Neural crest cell (in vitro differentiated cells): ENCODE measurements around the gene NFKBIE. TPM values are rescaled to one million over a fixed set of nuclear protein-coding genes. Genes with fewer than 3 reads are reported as not detected.
A peak's percentile ranks its signal among the peaks of the same experiment; 100 is the strongest.

Experiments used
- DNase-seq: peaks from one replicate; pipeline ENCODE4 v3.0.0; 2021; ENCODE audit warnings: low read depth, mixed read lengths, low spot score
- H3K27ac Mint-ChIP-seq: one replicate; pipeline ENCODE4 v1.8.0; 2021; ENCODE audit warnings: mild to moderate bottlenecking, mixed read lengths; ENCODE audit not compliant: unreplicated experiment
- H3K27me3 Mint-ChIP-seq: 2 replicates; pipeline ENCODE4 v1.8.0; 2021; ENCODE audit warnings: low read depth, mild to moderate bottlenecking, mixed read lengths
- H3K36me3 Mint-ChIP-seq: 2 replicates; pipeline ENCODE4 v1.8.0; 2021; ENCODE audit warnings: low read depth, mild to moderate bottlenecking, mixed read lengths
- H3K4me1 Mint-ChIP-seq: 2 replicates; pipeline ENCODE4 v1.8.0; 2021; ENCODE audit warnings: mixed read lengths
- H3K4me3 Mint-ChIP-seq: one replicate; pipeline ENCODE4 v1.8.0; 2021; ENCODE audit warnings: mild to moderate bottlenecking, mixed read lengths
- H3K9me3 Mint-ChIP-seq: 2 replicates; pipeline ENCODE4 v1.8.0; 2021; ENCODE audit warnings: mixed read lengths
- CTCF ChIP-seq: fragments of 200-600 bp; sonication (generic); conservative IDR thresholded peaks from 2 replicates; pipeline ENCODE4 v1.5.0; 2021; ENCODE audit warnings: antibody characterized with exemption, mild to moderate bottlenecking
- total RNA-seq: library from RNA; stranded (reverse); gene quantifications from 2 replicates; pipeline ENCODE4 v1.2.1, GENCODE V29; 2021

NFKBIE gene
- total RNA-seq, 1 donor from 2014 or later: 20.2 TPM

GRCh38 chr6:44261581-44261980 lies 3.8 kb downstream of the NFKBIE start:
- Mint-ChIP-seq H3K4me3 (peak overlapping the region; percentile 96), H3K36me3 (peaks cover 4% of the 10 kb centered on the region), H3K27me3 (peaks cover 7% of the 10 kb centered on the region), H3K9me3 (no peaks in the 10 kb centered on the region), H3K27ac (no peak overlapping the region), H3K4me1 (peaks cover 48% of the 10 kb centered on the region)
- TF ChIP-seq CTCF: no peak
- no peak for DNase-seq

GRCh38 chr6:44260451-44261297 lies 4.7 kb downstream of the NFKBIE start:
- TF ChIP-seq CTCF: no peak
- Mint-ChIP-seq H3K9me3 (no peaks in the 10 kb centered on the region), H3K27ac (no peak overlapping the region), H3K4me1 (peaks cover 50% of the 10 kb centered on the region), H3K27me3 (peaks cover 14% of the 10 kb centered on the region), H3K4me3 (peak overlapping the region; percentile 16), H3K36me3 (peaks cover 9% of the 10 kb centered on the region)
- DNase-seq: no peak

- Mint-ChIP-seq H3K4me1 (peaks cover 56% of the 10 kb centered on the region), H3K9me3 (no peaks in the 10 kb centered on the region), H3K27me3 (peaks cover 17% of the 10 kb centered on the region), H3K36me3 (peaks cover 11% of the 10 kb centered on the region), H3K4me3 (peak overlapping the region; percentile 56), H3K27ac (no peak overlapping the region)
- TF ChIP-seq CTCF: no peak
- no peak for DNase-seq
Observed at GRCh38 chr6:44260011-44260410, 5.3 kb downstream of the NFKBIE start.

GRCh38 chr6:44258921-44259320 lies 6.4 kb downstream of the NFKBIE start:
- no peaks in the 10 kb centered on the region for H3K9me3 Mint-ChIP-seq
- H3K36me3 Mint-ChIP-seq: peaks cover 14% of the 10 kb centered on the region
- peak overlapping the region; percentile 90 for H3K4me3 Mint-ChIP-seq
- peaks cover 53% of the 10 kb centered on the region for H3K4me1 Mint-ChIP-seq
- H3K27ac Mint-ChIP-seq: peak overlapping the region; percentile 51
- no peak for DNase-seq
- no peak for TF ChIP-seq CTCF
- peaks cover 21% of the 10 kb centered on the region for H3K27me3 Mint-ChIP-seq

GRCh38 chr6:44258325-44258863 lies 7.0 kb downstream of the NFKBIE start:
- H3K4me1 Mint-ChIP-seq: peaks cover 53% of the 10 kb centered on the region
- H3K27ac Mint-ChIP-seq: peak overlapping the region; percentile 51
- H3K36me3 Mint-ChIP-seq: peaks cover 18% of the 10 kb centered on the region
- no peak for DNase-seq
- H3K9me3 Mint-ChIP-seq: no peaks in the 10 kb centered on the region
- H3K4me3 Mint-ChIP-seq: peak overlapping the region; percentile 90
- H3K27me3 Mint-ChIP-seq: peaks cover 25% of the 10 kb centered on the region
- TF ChIP-seq CTCF: no peak
